HG02588 (cell line): ENCODE measurements around the gene SLC25A27.

Experiments
- ATAC-seq: cut with Tn5 transposase; IDR thresholded peaks from one replicate; pipeline ENCODE4 v1.9.1; 2021; ENCODE audit warnings: mild to moderate bottlenecking, moderate library complexity; ENCODE audit not compliant: unreplicated experiment

Gene SLC25A27

GRCh38 chr6:46651006-46651405, 1.8 kb upstream of the SLC25A27 start:
- no peak for ATAC-seq

DNA sequence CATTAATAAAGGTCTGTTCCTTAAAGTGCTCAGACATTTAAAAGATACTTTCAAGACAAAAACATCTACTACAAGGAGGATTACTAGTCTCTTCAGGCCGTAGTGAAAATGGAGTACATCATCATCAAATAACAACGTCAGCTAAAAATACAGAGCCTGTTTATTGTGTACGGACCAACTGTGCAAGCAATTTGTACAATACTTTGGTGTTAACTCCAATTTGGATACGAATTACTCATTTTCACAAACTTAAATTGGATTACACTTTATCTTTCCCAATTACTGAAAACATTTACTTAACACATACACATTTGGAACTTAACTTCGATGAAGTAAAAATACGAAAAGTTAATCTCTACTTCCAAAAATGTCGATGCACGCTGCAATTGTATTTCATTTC, 959 bp upstream of the SLC25A27 start:
- no peak for ATAC-seq

DNA sequence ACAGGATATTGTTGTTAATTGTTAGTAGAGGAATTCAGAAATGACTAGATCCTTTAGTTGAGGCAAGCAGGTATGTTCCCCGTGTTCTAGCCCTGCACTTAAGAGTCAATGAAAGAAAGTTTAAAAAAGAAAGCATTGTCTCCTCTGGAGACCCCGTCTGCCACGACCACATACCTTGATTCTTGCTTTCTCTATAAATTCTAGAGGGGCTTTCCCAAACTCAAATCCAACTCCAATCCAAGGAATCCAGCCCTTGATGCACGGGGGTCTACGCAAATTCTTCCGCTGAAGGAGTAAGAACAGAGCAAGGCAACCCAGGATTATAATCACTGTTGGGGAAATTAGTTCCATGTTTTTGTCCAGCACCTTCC, 558 bp upstream of the SLC25A27 start:
- ATAC-seq, result no peak

DNA sequence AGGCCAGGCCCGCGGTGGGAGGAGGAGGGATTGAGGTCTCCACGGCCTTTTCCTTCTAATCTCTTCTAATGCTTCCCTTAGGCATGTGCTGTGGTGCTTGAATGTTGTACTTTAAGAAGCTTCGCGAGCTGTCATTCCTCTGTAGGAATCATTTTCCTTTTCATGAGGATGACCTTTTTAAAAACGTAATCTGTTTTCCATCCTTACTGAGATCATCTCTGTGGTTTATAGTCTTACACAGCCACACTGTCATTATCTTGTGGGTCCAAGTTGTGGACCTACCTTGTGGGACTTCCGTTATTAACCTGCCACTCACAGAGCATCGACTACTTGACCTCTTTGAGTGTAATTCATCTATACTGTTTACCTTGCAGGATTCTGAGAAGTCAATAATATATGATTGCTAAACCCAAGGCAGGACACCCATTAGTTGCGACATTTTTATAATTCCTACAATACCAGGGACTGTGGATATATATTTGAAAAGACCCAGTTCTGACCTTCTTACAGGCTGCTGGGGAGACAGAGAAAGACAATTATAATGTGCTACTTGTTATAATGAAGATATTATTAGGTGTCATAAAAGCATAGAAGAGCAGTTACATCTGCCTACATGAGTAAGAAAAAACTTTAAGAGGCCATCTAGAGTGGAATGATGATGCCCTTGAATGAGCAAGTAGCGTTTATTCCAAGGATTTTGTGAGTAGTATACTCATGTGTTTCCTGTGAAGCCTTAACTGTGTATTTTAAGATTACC, 842 bp downstream of the SLC25A27 start:
- ATAC-seq, result no peak

- no peak for ATAC-seq
Measured at GRCh38 chr6:46655803-46656202, 3.0 kb downstream of the SLC25A27 start.

DNA sequence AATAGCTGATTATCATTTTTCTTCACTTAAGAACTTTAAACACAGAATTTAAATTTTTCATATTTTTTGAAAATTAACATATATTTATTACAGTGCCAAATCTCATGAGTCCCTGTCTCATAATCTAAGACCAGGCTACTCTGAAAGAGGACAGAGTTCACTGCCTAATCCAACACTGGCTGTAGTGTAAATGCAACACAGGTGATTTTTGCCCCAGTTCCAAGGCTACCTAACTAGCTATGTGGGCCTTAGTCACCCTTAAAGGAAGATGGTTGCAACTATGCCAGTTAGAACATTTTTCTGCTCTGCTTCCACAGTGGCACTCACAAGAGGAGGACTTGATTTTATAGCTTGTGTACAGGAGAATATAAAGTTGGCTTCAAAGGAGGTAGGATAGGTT, 4.9 kb downstream of the SLC25A27 start:
- no peak for ATAC-seq

DNA sequence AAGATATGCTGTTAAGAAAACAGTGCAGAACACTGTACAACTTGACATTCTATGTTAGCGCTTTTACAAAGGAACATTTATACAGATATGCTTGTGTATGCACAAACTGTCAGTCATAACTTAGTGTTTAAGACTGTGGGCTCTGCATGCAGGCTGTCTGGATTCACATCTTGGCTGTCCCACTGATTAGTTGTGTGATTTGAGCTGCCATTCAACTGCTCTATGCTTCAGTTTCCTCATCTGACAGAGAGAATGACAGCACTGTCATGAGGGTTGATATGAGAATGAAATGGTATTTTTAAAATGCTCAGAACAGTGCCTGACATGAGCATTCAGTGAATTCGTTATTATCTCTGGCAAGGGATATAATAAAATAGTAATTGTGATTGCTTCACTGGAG, 8.7 kb downstream of the SLC25A27 start:
- ATAC-seq, result no peak

DNA sequence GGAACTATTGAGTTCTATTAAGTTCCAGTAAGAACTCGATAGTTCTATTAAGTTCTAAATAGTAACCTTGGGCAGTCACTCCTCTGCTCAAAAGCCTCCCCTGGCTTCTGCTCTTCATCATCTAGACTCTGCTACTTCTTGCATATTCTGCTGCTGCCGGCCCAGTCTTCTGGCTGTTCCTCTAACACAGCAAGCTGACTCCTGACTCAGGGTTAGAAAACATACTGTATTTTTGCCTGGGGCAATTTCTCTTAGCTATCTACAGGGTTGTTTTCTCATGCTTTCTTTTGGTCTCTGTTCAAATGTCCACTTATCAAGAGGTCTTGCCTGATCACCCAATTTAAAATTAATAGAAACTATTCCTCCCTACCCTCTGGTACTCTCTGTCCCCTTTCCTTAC, 14.6 kb downstream of the SLC25A27 start:
- ATAC-seq, result no peak

DNA sequence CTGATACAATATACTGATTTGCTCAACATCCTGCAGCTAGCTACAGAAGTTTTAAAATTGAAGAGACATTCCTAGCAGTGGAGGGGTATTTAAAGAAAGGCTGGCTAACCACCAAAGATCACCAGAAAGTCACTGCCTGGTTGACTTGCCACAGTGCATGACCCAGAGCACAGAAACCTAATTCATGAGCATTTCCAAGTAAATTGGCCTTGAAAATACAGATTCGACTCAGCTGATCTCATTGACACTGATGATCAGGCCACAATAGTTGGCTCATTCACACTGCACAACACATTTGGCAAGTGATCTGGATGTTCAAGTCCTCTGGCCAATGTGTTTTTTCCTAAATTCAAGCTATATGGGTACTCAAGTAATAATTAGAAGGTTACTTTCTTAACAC, 21.6 kb downstream of the SLC25A27 start:
- no peak for ATAC-seq

GRCh38 chr6:46676604-46677313, 24.0 kb downstream of the SLC25A27 start:
- no peak for ATAC-seq

DNA sequence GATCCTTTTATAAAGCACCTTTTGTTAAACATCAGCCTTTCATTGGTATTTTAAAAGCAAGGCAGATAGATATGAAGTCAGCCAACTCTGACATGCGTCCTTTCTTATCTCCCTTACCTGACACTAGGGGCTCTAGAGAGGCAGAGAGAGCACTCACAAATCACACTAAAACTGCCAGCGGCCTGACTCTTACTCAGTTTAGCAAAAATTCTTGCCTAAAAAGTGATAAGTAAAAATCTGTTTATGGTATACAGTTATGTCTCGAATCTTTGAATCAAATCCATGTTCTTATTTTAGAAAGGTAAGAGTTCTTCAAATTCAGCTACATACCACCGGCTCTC, 24.5 kb downstream of the SLC25A27 start:
- ATAC-seq, result no peak

- no peak for ATAC-seq
Measured at GRCh38 chr6:46684771-46685170, 32.0 kb downstream of the SLC25A27 start.

- ATAC-seq, result no peak
Measured at GRCh38 chr6:46687619-46688097, 34.9 kb downstream of the SLC25A27 start, which contains the start of gene TDRD6. TDRD6 (plus strand) TSS chr6:46687885; CDS start chr6:46688129, 244 bp downstream.

GRCh38 chr6:46688117-46688965, 35.6 kb downstream of the SLC25A27 start:
- no peak for ATAC-seq

DNA sequence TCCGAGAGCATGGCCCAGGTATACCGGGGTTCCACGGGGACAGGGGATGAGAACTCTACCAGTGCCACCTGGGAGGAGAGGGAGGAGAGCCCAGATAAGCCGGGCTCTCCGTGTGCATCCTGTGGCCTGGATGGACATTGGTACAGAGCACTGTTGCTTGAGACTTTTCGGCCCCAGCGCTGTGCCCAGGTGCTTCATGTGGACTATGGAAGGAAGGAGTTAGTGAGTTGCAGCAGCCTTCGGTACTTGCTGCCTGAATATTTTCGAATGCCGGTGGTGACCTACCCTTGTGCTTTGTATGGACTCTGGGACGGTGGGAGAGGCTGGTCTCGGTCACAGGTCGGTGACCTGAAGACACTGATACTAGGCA, 36.2 kb downstream of the SLC25A27 start:
- ATAC-seq, result no peak

GRCh38 chr6:46689657-46690056, 36.9 kb downstream of the SLC25A27 start:
- ATAC-seq, result no peak

GRCh38 chr6:46690141-46690755, 37.5 kb downstream of the SLC25A27 start:
- no peak for ATAC-seq

DNA sequence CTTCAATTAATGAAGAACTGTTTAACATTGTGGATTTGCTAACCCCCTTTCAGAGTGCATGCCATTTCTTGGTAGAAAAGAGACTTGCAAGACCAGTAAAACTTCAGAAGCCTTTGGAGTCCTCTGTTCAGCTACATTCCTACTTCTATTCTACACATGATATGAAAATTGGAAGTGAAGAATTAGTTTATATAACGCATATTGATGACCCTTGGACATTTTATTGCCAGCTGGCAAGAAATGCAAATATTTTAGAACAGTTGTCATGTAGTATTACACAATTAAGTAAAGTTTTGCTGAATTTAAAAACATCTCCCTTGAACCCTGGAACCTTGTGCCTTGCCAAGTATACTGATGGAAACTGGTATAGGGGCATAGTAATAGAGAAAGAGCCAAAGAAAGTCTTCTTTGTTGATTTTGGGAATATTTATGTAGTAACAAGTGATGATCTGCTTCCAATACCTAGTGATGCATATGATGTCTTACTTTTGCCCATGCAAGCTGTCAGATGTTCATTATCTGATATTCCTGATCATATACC, 38.2 kb downstream of the SLC25A27 start:
- no peak for ATAC-seq

- no peak for ATAC-seq
Measured at GRCh38 chr6:46699970-46700369, 47.2 kb downstream of the SLC25A27 start.

DNA sequence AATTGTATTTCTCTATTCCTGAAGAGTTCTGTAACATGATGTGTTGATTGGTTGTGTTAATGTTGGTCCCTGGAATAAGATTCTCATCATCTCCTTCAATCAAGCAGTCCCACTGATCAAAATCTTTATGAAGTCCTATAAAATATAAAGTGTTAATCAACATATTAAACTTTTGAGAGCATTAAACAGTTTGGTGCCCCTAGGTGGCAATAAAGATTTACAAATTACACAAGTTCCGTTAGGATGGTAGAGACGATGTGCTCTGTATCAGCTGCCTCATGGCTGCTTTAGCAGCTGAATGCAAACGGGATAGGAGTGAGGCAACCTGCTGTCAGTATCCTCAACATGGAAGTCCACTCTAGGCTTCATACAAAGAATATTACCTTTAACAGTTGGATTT, 51.8 kb downstream of the SLC25A27 start:
- no peak for ATAC-seq

GRCh38 chr6:46706464-46706863, 53.7 kb downstream of the SLC25A27 start:
- ATAC-seq, result no peak
